ES-I3 (cell line): Measurements from ENCODE around the gene CTSH.
"Not testable (repeated sequence)": the region's sequence is repeated elsewhere in the genome, so short reads cannot be mapped to it uniquely, and the experiment has no call there.

ENCODE experiments used
- H3K36me3 ChIP-seq: 2 replicates; pipeline ENCODE4 v1.6.1; 2013; ENCODE audit warnings: mild to moderate bottlenecking, low read length, control low read depth, moderate library complexity; ENCODE audit not compliant: insufficient read depth
- H3K4me1 ChIP-seq: 2 replicates; pipeline ENCODE4 v1.6.1; 2013; ENCODE audit warnings: mild to moderate bottlenecking, control low read depth, low read length; ENCODE audit not compliant: insufficient read depth
- H3K9ac ChIP-seq: 2 replicates; pipeline ENCODE4 v1.6.1; 2013; ENCODE audit warnings: low read depth, mild to moderate bottlenecking, low read length, moderate library complexity
- H3K9me3 ChIP-seq: 2 replicates; pipeline ENCODE4 v1.6.1; 2013; ENCODE audit warnings: mild to moderate bottlenecking, low read length, moderate library complexity; ENCODE audit not compliant: control insufficient read depth, insufficient read depth

The CTSH gene

GRCh38 chr15:78880242-78880533 lies 64.7 kb downstream of the CTSH start:
- Histone ChIP-seq H3K4me1 (peaks cover 24% of the 10 kb centered on the region), H3K9me3 (no peaks in the 10 kb centered on the region), H3K9ac (no peak overlapping the region), H3K36me3 (peaks cover 6% of the 10 kb centered on the region; the same call in 1 of the 2 replicates)

DNA sequence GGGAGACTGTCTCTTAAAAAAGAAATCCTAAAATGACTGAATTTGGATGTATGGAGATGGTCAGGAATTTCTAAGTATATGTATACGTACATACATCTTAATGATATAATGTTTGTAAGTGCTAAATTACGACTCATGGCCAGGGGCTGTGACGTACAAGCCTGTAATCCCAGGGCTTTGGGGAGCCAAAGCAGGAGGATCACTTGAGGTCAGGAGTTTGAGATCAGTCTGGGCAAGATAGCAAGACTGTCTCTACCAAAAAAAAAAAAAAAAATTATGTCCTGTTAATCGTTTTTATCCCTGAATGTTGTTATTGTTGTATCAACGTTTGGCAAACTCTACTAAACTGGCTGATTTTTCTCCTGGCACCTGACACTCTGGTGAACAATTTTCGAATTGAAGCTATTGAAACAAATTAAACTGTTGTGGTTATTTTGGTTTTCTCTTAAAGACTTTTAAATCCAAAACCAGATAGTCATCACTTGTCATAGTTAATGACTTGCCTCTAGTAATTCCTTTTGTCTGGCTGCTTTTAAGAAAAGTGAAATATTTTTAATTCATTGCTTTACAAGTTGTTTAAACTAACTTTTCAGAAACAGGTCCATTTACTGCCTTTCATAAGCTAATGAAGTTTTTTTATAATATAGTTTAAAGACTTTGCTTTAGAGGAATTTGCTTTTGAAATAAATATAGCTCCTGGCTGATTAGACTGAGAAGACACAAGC lies 65.2 kb downstream of the CTSH start:
- peaks cover 27% of the 10 kb centered on the region for H3K4me1 ChIP-seq
- peaks cover 2% of the 10 kb centered on the region; the same call in 1 of the 2 replicates for H3K36me3 ChIP-seq
- H3K9me3 ChIP-seq = no peaks in the 10 kb centered on the region
- H3K9ac ChIP-seq = no peak overlapping the region

DNA sequence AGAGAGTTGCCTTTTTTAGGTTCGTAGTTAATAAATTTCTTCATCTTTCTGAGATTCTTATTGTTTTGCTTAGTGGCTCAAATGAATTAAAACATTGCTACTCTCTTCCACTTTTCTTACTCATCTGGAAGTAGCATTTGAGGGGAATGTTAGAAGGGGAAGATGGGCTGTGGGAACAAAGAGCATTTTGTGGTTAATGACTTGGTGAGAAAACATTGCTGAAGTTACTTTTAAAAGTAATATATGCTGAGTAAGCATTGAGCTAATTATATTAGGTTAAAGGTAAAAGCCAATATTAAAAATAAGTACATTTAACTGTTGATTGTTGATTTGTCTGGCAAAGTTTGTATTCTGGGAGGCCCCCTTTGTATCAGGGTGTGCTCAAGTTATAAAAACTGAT lies 66.5 kb downstream of the CTSH start:
- no peak overlapping the region for H3K9ac ChIP-seq
- no peaks in the 10 kb centered on the region for H3K9me3 ChIP-seq
- H3K4me1 ChIP-seq = peaks cover 27% of the 10 kb centered on the region
- no peaks in the 10 kb centered on the region for H3K36me3 ChIP-seq

DNA sequence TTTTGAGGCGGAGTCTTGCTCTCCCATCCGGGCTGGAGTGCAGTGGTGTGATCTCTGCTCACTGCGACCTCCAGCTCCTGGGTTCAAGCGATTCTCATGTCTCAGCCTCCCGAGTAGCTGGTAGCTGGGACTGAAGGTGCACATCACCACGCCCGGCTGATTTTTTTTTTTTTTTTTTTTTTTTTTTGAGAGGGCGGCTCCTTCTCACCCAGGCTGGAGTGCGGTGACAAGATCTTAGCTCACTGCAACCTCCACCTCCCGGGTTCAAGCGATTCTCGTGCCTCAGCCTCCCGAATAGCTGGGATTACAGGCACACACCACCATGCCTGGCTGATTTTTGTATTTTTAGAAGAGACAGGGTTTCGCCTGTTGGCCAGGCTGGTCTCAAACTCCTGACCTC lies 67.9 kb downstream of the CTSH start:
- not testable (repeated sequence) for H3K36me3 ChIP-seq, H3K9me3 ChIP-seq, H3K9ac ChIP-seq
- peaks cover 27% of the 10 kb centered on the region for H3K4me1 ChIP-seq

DNA sequence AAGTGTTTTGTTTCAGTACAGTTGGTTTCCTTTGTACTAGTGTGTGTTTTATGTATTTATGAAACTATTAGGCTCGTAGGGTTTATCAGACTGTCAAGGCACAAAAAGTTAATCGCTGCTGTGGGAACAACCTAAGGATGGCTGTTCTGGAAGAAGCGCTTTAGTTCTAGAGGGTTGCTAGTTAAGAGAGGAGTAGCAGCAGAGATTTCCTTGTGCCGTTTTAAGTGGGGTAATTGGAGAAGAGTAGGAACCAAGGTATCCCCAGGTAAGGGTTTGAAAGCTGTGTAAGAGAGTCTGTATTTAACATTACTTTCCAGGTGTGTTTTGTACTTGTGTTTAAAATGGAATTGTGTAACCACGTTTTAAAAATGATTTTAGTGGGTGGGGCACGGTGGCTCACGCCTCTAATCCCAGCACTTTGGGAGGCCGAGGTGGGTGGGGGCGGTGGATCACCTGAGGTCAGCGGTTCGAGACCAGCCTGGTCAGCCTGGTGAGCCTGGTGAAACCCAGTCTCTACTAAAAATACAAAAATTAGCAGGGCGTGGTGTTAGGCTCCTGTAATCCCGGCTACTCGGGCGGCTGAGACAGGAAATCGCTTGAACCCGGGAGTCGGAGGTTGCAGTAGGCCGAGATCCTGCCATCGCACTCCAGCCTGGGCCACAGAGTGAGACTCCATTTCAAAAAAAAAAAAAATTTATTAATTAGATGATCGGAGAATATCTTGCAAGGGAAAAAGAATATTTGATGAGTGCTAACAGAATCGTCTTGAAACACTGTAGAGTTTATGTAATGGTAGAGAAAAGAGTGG lies 69.5 kb downstream of the CTSH start:
- H3K9ac ChIP-seq = peak overlapping the region; percentile 100
- H3K4me1 ChIP-seq = peaks cover 29% of the 10 kb centered on the region
- no peaks in the 10 kb centered on the region for H3K36me3 ChIP-seq
- H3K9me3 ChIP-seq = no peaks in the 10 kb centered on the region

GRCh38 chr15:78873793-78874765 lies 70.8 kb downstream of the CTSH start:
- Histone ChIP-seq H3K9me3 (no peaks in the 10 kb centered on the region), H3K4me1 (peaks cover 19% of the 10 kb centered on the region), H3K9ac (peak overlapping the region; percentile 100), H3K36me3 (no peaks in the 10 kb centered on the region)

DNA sequence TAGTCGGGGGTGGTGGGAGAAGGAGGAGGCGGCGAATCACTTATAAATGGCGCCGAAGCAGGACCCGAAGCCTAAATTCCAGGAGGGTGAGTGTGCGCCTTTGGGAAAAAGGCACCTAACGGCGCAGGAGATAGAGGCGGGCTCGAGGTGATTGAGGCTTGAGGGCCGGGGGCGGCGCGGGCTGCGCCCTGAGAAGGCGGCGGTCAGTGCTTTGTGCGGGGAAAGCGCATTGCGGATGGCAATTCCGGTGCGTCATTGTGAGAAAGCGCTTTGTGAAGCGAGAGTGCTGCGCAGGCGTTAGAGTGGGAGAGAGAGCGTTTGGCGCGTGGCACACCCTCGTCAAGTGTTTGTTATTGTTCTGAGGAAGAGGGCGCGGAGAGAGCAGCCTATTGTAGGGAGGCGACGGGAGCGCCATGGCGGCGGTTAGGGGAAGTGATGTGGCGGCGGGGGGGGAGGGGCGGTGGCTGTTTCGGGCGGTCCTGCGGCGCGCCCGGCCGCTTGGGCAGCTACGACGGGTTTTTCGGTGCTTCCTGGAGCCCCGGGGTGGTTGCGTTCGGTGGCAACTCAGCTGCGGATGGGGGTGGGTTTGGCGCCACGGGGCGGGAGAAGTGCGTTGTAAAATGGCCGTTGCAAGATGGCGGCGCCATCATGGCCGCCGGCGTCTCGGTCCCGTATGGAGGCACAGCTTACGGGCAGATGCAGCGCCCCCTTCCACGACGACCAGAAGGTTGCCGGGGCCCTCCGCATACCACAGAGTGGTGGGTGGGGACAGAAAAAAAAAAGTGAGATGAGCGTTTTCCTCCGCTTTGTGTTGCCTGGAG lies 71.7 kb downstream of the CTSH start:
- Histone ChIP-seq H3K9me3 (no peaks in the 10 kb centered on the region), H3K4me1 (peaks cover 18% of the 10 kb centered on the region), H3K36me3 (no peaks in the 10 kb centered on the region), H3K9ac (peak overlapping the region; percentile 100)

DNA sequence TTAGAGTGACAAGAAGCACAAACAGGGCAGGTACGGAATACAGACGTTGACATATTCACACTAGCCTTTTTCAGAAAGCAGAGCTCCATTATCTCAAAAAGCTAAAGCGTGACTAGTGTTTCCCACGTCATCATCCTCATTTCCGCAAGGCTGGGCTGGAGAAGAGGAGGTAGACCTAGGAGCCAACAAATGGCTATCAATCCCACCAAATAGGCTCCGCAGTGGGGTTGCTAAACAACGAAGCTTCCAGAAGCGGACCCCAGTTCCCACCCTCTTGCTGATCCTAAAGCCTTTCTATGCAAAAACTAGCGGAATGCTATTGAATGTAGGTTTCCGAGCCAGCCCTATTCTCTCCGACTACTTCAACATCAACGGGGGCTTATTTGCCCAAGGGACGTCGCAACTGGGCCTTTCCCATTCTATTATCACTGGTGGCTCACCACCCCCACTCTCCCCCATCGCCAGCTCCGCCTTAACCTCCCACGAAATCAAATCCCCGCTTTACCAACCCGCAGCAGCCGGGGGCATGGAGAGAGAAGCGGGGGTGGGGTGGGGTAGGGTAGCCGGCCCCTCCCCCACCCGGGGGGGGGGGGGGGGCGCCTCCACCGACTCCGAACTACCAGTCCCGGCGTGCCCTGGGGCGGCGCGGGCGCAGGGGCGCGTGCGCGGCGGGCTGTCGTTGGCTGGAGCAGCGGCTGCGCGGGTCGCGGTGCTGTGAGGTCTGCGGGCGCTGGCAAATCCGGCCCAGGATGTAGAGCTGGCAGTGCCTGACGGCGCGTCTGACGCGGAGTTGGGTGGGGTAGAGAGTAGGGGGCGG lies 72.5 kb downstream of the CTSH start, which contains the start of gene MORF4L1:
Gene MORF4L1, plus strand, starts transcription at position 736 of the 817 bp plus-strand sequence. CDS start 128 bp downstream, outside the sequence.
- Histone ChIP-seq H3K4me1 (peaks cover 9% of the 10 kb centered on the region), H3K9ac (peak within 1 kb of the TSS; percentile 100), H3K36me3 (no peaks in the 10 kb centered on the region), H3K9me3 (no peaks in the 10 kb centered on the region)

DNA sequence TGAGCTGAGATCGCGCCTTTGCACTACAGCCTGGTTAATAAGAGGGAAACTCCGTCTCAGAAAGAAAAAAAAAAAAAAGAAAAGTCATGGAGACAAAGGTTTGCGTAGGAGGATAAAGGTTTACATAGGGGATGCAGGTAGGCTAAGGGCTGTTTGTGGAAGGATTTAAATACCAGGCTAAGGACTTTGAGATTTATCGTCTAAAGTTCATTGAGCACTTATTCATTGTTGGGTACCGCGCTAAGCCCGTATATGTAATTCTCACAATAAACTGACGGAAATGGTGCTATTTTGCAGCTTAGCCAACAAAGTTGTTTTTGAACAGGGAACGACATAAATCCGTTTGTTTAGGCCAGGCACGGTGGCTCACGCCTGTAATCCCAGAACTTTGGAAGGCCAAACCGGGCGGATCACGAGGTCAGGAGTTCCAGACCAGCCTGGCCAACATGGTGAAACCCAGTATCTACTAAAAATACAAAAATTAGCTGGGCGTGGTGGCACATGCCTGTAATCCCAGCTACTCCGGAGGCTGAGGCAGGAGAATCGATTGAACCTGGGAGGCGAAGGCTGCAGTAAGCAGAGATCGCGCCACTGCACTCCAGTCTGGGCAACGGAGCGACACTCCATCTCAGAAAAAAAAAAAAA lies 73.2 kb downstream of the CTSH start:
- H3K9ac ChIP-seq = peak overlapping the region; percentile 83
- not testable (repeated sequence) for H3K4me1 ChIP-seq, H3K9me3 ChIP-seq, H3K36me3 ChIP-seq
